GM12892 (cell line): ENCODE data around the gene TRIM5.

Source experiments
- POLR2A ChIP-seq: IDR thresholded peaks from 2 replicates; pipeline ENCODE4 v1.6.1; 2011; ENCODE audit warnings: low read depth, low read length, control low read depth
- TAF1 ChIP-seq: IDR thresholded peaks from 2 replicates; pipeline ENCODE4 v1.6.1; 2011; ENCODE audit warnings: low read depth, mild to moderate bottlenecking, control low read depth, low read length, borderline replicate concordance

DNA sequence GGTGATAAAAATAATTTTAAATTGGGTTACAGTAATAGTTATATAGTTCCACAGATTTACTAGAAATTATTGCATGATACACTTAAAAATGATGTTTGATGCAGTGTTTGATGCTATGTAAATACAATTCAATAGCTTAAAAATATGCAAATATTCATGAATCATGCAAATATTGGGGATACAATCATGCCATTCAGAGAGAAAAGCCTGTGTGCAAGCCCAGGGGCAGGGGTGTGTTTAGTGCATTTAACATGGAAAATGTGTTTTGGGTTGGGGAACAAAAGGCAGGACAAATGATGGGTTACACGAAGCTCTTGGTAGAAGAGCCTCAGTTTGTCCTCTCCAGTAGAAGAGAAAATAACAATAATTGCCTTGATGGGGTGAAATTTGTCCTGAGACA, 10.7 kb upstream of the TRIM5 start:
- TF ChIP-seq POLR2A, result no peak
- TF ChIP-seq TAF1, result no peak
